HG03442 (cell line): ENCODE results near the gene TNRC6C.
"Not testable (repeated sequence)": the region's sequence is repeated elsewhere in the genome, so short reads cannot be mapped to it uniquely, and the experiment has no call there.

Source experiments
- ATAC-seq: cut with Tn5 transposase; IDR thresholded peaks from one replicate; pipeline ENCODE4 v1.9.1; 2021; ENCODE audit warnings: mild to moderate bottlenecking, moderate library complexity; ENCODE audit not compliant: unreplicated experiment

TNRC6C gene

DNA sequence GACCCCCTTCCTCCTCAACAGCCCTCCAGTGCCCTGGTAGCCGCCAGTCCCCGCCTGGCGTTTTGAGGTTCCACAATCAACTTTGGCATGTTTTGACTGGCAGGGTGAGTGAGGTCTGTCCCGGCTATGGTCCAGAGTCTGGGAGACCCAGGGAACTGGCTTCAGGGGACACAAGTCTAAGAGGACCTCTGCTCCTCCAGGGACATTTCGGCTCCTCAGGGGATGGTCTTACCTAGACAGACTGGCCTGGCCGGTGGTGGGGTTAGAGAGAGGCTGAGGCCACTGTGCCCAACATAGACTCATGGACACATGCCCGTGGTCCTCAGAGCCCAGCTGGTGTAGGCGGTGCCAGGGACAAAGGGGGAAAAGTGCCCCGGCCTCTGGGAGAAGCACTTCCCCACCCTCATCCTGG, 174.3 kb downstream of the TNRC6C start:
- no peak for ATAC-seq

DNA sequence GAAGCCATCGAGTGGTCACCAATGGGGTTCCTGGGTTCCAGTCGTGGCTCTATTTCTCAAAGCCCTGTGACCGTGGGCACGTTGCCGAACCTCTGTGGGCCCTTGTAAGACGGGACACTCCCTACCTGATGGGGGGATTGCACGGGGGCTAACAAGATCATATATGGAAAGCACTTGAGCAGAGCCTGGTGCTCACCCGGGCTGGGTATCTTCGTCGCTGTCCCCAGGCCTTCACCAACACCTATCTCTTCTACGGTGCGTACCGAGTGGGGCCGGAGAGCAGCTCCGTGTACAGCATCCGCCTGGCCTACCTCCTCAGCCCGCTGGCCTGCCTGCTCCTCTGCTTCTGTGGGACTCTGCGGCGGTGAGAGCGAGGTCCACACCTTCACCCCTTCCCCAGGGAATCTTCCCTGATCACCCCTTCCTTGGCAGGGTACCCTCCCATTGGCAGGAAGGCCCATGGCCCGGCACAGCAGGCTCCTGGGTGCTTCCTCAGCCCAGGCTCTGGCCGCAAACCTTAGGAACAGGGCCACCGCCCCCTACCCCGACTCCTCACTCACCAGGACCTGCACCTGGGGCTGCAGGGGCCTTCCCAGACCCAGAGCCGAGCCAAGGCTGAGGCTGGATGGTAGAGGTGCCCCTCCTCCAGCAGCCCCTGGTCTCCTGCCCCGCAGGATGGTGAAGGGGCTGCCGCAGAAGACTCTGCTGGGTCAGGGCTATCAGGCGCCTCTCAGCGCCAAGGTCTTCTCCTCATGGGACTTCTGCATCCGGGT, 174.9 kb downstream of the TNRC6C start:
- ATAC-seq: no peak

DNA sequence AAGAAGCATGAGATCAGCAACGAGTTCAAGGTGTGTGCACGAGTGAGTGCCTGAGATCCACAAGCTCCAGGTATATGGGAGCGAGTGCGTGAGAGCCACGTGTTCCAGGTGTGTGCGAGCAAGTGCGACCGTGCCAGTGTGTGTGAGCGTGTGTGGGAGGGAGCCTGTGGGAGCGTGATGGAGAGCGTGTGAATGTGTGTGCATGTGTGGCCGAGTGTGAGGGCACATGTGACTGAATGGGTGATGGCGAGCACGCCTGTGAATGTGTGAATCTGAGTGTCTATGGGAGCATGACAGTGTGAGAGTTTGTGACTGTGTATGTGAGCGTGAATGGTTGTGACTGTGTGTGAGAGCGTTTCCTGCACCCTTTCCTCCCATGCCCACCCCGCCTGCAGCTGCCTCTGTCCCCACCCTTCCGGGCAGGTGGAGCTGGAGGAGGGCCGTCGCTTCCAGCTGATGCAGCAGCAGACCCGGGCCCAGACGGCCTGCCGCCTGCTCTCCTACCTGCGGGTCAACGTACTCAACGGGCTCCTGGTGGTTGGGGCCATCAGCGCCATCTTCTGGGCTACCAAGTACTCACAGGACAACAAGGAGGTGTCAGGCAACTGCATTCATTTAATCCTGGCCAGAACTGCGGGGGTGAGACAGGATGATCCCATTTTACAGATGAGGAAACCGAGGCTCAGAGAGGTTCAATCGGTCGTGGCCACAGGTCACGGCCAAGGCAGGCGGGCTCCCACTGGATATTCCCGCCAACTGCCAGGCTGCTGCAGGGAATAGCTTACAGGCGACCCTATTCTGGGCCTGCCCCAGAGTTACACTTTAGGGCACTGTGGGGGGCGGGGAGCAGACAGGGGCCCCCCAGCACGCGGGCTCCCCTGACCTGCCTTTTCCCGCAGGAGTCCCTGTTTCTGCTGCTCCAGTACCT, 175.7 kb downstream of the TNRC6C start:
- ATAC-seq: no peak

DNA sequence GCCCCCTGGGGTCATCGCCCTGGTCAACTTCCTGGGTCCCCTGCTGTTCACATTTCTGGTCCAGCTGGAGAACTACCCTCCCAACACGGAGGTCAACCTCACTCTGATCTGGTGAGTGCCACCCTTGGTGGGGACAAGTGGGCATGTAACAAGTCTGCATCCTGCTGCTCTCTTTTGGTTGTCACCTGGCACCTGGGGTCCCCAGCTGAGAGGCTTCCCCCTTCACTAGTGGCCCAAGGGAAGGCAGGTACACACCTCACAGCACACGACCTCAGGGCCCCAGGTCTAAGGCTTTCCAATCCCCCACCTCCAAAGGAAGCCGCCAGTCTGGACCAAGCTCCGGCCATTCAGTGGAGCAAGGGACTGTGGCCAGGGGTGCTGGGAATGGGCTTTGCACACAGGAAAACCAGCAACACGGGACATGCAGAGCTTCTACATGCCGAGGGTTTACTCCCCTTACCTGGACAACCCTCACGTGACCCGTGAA, 176.4 kb downstream of the TNRC6C start:
- ATAC-seq: no peak

DNA sequence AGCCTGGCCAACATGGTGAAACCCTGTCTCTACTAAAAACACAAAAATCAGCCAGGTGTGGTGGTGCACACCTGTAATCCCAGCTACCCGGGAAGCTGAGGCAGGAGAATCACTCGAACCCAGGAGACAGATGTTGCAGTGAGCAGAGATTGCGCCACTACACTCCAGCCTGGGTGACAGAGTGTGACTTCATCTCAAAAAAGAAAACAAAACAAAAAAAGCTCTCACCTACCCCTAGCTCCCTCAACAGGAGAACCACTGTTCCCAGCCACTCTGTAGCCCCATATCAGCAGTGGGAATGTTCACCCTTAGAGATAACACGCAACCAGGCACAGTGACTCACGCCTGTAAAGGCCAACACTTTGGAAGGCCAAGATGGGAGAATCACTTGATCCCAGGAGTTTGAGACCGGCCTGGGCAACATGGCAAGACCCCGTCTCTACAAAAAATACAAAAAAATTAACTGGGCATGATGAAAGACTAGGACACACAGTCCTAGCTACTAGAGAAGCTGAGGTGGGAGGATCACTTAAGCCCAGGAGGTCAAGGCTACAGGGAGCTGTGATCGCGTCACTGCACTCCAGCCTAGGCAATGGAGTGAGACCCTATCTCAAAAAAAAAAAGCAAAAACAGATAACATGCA, 177.5 kb downstream of the TNRC6C start:
- ATAC-seq: no peak

DNA sequence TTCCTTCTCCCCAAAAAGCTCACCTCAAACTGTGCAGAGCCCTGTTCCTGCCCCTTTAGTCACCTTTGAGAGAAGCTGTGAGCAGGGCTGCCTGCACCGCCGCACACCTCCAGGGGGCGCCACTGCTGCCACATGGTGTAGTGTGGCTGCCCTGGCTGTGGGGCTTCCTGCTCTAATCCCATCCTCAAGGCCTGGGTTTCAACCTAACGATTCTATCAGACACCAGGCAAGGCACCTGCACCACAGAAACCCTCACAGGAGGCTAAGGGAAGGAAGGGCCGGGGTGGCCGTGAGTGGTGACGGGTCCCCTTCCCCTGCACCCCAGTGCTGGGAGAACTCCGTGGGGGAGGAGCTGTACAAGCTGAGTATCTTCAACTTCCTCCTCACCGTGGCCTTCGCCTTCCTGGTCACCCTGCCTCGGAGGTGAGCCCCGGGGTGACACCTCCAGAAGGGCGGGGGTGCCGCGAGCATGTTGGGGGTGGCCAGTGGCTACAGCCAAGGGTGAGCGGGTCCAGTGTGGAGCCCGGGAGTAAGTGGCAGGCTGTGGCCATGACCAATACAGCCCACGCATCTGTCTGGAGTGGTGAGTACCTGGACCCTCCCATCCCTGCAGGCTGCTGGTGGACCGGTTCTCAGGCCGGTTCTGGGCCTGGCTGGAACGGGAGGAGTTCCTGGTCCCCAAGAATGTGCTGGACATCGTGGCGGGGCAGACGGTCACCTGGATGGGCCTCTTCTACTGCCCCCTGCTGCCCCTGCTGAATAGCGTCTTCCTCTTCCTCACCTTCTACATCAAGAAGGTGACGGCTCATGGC, 179.1 kb downstream of the TNRC6C start:
- no peak for ATAC-seq

DNA sequence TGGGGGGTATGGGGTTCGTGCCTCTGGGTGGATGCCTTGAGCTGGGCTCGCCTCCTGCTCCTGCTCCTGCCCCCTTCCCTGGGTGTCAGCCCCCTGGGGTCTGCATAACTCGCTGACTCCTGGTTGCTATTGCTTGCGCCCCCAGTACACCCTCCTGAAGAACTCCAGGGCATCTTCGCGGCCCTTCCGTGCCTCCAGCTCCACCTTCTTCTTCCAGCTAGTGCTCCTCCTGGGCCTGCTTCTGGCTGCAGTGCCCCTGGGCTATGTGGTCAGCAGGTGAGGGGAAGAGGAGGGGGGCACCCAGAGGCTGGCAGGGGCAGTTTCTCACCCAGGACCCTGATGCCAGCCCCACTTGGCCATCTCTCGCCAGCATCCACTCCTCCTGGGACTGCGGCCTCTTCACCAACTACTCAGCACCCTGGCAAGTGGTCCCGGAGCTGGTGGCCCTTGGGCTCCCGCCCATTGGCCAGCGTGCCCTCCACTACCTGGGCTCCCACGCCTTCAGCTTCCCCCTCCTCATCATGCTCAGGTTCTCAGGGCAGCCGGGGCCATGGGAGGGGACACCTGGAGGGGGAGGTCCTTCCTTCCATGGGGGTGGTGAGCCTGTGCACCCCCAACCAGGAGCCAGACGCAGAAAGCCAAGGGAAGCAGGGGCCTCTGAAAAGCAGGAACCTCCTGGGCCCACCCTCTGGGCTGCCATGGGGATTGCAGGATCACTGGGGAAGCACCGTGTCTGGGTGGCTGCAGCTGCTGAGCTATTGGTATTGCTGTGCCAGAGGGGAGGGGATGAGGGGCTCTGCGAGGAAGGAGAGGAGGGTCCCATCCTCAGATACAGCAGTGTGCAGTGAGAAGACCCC, 179.9 kb downstream of the TNRC6C start:
- ATAC-seq: no peak

DNA sequence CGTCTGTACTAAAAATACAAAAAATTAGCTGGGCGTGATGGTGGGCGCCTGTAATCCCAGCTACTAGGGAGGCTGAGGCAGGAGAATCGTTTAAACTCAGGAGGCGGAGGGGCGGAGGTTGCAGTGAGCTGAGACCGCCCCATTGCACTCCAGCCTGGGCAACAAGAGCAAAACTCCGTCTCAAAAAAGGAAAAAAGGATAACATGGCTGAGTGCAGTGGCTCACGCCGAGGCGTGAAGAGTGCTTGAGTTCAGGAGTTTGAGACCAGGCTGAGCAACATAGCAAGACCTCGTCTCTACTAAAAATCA, 181.3 kb downstream of the TNRC6C start:
- not testable (repeated sequence) for ATAC-seq

DNA sequence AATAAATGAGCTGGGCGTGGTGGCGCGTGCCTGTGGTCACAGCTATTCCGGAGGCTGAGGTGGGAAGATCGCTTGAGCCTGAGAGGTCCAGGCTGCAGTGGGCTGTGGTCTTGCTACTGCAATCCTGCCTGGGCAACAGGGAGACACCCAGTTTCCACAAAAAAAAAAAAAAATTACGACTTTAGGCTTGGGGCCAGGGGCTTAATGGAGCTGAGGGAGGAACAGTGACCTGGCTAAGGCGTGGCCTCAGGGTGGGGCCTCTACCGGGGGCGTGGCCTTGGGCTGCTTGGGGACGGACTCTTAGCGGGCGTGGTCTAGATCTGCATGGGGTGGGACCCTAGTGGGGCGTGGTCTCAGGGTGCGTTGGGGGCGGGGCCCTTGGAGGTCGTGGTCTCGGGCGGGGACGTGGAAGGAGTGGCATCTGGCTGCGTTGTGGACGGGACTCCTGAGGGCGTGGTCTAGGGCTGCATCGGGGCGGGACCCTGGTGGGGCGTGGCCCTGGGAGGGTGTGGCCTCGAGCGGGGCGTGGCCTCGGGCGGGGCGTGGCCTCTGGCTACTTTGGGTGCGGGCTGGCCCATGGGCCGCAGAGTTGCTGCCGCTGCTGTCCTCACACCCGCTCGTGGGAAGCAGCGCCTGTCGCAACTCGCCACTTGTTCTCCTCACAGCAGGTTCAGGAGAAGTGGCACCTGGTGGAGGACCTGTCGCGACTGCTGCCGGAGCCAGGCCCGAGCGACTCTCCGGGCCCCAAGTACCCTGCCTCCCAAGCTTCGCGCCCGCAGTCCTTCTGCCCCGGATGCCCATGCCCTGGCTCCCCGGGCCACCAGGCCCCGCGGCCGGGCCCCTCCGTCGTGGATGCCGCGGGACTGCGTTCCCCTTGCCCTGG, 181.9 kb downstream of the TNRC6C start:
- peak; percentile 73 for ATAC-seq

DNA sequence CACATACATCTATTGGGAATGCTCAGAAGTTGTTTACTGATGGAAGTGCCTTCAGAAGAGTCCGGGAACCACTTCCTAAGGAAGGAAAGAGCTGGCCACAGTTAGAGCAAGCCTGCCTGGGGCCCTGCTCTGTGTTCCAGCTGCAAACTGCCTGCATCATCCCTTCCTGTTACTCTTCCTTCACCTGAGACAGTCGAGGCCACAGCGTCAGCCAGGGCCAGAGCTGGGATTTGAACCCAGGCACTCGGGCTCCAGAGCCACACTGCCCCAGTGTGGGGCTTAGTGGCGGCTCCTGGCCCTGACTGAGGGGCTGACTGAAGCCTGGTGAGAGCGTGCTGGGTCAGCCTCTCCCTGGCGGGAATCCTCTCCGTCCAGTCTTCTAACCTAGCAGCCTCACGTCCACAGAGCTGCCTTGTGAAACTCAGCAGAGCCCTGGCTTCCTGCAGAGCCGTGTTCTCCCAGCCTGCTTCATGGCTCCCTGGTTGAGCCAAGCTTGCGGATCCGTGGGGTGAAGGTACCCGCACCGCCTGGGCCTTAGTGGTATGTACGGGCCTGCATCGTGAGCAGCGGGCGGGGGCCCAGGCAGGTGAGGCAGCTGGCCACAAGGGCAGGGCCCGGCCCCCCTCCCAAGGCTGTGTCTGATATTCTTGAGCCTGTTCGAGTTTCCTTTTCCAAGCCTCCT, 183.1 kb downstream of the TNRC6C start:
- no peak for ATAC-seq

DNA sequence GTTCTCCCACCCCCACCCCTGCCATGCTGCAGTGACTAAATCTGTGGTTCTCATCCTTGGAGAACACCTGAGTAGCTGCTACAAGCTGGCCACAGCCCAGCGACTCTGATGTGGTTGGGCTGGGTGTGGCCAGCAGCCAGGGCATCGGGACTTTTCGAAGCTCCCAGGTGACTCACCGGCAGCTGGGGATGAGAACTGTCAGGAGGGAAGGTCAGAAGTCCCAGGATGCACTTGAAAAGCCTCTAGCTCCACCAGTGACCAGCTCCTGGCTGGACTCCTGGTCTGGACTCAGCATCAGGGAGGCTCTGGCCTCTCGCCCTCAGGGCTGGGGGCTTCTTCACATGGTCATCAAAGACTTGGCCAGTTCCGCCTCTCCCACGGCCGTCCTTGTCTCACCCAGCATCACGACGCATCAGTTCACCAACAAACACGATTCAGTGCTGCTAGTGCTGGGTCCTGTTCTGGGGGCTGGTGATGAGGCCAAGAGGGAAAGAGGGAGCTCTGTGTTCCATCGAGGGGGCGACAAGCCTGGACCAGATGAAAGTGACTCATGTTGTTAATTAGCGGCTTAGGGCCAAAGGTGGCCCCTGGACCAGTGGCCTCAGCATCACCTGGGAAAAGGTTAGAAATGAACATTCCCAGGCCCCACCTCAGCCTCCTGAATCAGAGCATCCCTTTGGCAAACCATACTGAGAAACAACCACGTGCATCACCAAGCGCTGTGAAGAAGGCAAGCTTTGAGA, 183.8 kb downstream of the TNRC6C start:
- no peak for ATAC-seq

DNA sequence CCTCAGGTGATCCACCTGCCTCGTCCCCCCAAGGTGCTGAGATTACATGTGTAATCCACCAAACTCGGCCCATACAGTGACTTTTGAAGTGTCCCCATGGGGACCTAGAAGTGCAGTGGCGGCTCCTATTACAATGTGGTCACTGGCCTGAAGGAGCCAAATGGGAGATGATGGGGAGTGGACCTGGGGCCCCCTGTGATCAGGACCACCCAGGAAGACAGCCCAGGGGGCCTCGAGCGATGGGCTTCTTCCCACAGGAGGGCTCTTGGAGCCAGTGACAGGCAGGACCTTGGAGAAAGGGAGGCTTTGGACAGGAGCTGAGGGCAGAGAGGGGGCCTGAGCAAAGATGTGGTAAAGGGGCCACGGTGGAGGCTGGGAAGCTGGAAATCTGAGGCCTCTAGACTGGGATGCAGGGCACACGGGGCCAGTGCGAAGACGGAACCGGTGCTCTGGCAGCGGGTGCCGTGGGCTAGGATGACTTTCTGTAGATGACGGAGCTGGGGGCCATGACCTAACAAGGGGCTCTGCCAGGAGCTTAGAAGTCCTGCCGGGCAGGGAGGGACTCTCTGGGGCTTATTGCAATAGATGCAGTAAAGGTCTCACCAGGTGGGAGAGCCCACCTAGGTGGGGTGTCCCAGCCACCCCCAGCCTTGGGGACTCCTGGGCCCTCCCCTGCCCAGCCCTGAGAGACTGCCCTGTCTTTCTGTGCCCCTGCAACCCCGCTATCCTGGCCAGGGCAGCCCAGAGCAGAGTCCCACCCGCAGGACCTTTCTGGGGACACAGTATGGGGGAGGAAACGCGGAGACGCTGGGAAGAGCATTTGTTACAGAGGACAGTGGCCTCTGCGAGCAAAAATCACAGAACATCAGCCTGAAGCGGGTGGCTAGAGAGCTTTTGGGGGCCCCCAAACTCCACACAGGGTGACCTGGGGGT, 185.0 kb downstream of the TNRC6C start:
- no peak for ATAC-seq

DNA sequence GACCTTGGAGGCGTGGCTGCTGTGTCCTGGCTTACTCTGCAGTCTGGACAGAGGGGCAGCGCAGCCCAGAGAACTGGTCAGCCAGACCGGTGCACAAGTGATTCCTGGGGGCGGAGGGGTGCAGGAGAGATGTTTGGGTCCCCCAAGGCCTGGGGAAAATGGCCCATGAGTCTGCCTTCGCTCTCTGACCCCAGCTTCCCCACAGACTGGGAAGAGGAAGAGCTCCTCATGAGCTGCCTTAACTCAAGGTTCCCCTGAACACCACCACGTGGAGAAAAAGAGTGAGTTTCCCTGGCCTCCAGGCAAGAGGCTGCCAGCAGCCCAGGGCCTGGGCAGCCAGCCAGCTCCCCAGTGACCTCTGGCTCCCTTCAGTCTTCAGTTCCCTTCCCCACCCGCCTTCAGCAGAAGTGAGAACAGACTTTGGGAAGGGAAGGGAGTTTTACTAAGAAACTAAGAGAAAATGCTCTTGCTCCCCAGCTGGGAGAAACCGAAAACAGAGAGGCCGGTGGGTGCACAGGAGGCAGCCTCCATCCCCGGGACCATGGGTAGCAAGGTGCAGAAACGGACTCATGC, 185.7 kb downstream of the TNRC6C start:
- no peak for ATAC-seq

DNA sequence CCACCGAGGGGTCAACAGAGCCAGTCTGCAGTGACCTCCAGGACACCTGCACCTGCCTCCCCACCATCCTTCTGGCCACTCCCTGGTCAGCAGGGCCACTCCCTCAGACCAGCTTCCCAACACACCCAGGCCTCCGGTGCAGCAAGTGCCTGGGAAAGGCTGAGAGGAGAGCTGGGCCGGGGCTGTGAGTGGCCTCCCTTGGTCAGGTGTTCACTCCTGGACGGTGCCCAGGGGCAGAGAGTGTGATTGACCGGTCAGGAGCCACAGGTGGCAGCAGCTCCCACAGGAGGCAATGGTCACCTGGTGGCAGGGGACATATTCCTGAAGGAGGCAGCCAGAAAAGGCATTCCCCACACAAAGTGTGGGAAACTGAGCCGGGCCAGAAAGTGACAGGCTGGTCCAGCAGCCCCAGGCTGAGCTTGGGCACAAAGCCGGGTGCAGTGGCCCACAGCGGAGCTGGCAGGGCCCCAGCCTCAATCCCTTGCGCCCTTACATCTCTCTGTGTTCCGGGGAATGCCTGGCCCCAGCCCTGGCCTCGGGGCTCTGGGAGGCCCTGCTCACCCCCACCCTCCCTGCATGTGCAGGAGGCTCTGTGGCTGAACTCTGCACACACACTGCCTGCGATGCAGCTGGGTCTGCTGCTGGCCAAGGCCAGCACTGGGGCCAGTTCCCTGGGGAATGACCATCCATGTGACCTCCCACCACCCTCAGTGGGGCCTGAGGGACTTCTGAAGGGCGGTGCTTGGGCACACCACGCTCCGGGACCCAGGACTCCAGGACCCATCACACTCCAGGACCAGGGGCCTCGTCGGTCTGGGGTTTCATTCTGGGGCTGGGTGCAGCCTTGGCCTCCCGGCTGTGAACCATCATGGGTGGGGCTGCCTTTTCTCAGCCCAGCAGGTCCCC, 186.5 kb downstream of the TNRC6C start:
- ATAC-seq: no peak

DNA sequence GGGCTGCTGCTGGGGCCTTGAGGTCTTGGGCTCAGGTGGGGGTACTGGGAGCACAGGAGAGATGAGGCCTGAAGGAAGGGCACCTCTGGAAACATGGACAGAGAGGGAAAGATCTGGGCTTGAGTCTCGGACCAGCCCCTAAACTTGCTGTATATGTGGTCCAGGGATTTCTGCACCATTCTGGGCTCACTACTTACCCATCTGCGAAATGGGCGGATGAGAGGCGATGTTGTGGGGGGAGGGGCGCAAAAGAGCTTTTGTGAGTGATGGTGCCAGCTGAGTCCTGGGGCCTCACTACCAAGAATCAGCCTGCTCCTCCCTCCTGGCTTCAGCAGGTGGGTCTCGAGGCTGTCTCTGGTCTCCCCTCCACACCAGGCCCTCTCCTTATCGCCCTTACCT, 188.0 kb downstream of the TNRC6C start:
- no peak for ATAC-seq
